Measurements from ENCODE around the gene ERCC6L. TPM values are rescaled to one million over a fixed set of nuclear protein-coding genes. Genes with fewer than 3 reads are reported as not detected.
"Not testable (repeated sequence)": the region's sequence is repeated elsewhere in the genome, so short reads cannot be mapped to it uniquely, and the experiment has no call there.

Gene ERCC6L
- total and polyA plus RNA-seq, 2 donors: 0.46 to 5.5 TPM

DNA sequence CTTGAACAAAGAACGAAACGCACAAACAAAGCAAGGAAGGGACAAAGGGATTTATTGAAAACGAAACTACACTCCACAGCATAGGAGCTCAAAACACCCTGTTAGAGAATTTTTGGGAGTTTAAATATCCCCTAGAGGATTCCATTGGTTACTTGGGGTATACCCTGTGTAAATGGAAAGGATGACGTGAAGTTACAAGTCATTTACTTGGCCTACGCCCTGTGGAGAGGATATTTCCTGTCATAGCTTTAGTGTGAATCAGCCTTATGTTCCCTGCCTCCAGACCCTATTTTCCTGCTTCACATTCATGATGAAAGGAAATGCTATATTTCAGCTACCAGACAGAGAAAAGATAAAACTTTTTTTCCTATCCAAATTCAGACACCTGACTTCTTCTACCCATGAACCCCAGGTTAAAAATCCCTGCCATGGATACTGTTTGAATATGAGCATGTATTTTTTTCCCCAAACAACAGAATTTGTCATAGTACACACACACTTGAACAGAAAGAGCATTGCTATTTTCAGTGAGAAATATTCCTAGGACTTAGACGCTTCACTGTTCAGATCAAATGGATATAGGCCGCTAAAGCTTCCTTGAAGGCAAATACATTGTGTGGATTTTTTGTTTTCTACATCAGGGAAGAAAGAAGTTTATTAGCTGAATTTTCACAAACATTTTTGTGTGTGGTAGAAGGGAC is 36.8 kb downstream of the ERCC6L start:
- WGBS: 97% methylated on average over 7 of the region's 7 CpGs
- H3K36me3 ChIP-seq (ENCODE audit: control insufficient read depth in 2 of 2, insufficient read depth in 2 of 2, low read length in 1 of 2): peaks cover 14 to 36% of the 10 kb centered on the region in 2 donors
- no peaks in the 10 kb centered on the region for H3K27me3 ChIP-seq (ENCODE audit: control insufficient read depth in 2 of 2, insufficient read depth in 1 of 2, low read length in 1 of 2)
- DNase-seq (ENCODE audit: low read depth in 6 of 9, low spot score in 9 of 9): no peak
- no peaks in the 10 kb centered on the region for H3K4me1 ChIP-seq (ENCODE audit: control insufficient read depth in 2 of 2, insufficient read depth in 2 of 2, low read length in 2 of 2)
- no peak overlapping the region for H3K27ac ChIP-seq (ENCODE audit: low read depth in 1 of 2, low read length in 1 of 2)
- no peak overlapping the region for H3K4me3 ChIP-seq (ENCODE audit: low read length in 2 of 2)
- H3K9me3 ChIP-seq (ENCODE audit: control insufficient read depth in 2 of 2, insufficient read depth in 1 of 2, low read length in 1 of 2): no peaks in the 10 kb centered on the region

DNA sequence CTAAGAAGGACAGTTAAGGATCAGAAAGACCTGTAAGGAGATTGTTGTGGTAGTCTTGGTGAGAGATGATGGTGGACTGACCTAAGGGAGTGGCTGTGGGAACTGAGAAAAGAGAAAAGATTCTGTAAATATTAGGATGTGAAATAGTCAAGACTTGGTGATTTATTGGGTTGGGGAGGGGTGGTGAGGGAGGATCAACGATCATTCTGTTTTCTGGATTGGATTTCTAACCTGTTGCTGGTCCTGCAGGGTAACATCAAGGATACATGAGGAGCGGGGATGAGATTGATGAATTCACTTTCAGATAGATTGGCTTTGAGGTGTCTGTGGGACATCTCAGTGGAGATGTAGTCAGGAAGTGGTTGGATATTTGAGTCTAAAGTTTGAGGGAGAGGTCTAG is 55.9 kb downstream of the ERCC6L start:
- H3K4me1 ChIP-seq (ENCODE audit: control insufficient read depth in 2 of 2, insufficient read depth in 2 of 2, low read length in 2 of 2): peaks cover 0 to 10% of the 10 kb centered on the region in 2 donors
- no peak for DNase-seq (ENCODE audit: low read depth in 6 of 9, low spot score in 9 of 9)
- WGBS: 97% methylated on average over 2 of the region's 2 CpGs
- H3K9me3 ChIP-seq (ENCODE audit: control insufficient read depth in 2 of 2, insufficient read depth in 1 of 2, low read length in 1 of 2): peaks cover 0 to 4% of the 10 kb centered on the region in 2 donors
- no peaks in the 10 kb centered on the region for H3K27me3 ChIP-seq (ENCODE audit: control insufficient read depth in 2 of 2, insufficient read depth in 1 of 2, low read length in 1 of 2)
- no peak overlapping the region for H3K27ac ChIP-seq (ENCODE audit: low read depth in 1 of 2, low read length in 1 of 2)
- H3K4me3 ChIP-seq (ENCODE audit: low read length in 2 of 2): no peak overlapping the region
- peaks cover 5% of the 10 kb centered on the region in 2 donors for H3K36me3 ChIP-seq (ENCODE audit: control insufficient read depth in 2 of 2, insufficient read depth in 2 of 2, low read length in 1 of 2)

DNA sequence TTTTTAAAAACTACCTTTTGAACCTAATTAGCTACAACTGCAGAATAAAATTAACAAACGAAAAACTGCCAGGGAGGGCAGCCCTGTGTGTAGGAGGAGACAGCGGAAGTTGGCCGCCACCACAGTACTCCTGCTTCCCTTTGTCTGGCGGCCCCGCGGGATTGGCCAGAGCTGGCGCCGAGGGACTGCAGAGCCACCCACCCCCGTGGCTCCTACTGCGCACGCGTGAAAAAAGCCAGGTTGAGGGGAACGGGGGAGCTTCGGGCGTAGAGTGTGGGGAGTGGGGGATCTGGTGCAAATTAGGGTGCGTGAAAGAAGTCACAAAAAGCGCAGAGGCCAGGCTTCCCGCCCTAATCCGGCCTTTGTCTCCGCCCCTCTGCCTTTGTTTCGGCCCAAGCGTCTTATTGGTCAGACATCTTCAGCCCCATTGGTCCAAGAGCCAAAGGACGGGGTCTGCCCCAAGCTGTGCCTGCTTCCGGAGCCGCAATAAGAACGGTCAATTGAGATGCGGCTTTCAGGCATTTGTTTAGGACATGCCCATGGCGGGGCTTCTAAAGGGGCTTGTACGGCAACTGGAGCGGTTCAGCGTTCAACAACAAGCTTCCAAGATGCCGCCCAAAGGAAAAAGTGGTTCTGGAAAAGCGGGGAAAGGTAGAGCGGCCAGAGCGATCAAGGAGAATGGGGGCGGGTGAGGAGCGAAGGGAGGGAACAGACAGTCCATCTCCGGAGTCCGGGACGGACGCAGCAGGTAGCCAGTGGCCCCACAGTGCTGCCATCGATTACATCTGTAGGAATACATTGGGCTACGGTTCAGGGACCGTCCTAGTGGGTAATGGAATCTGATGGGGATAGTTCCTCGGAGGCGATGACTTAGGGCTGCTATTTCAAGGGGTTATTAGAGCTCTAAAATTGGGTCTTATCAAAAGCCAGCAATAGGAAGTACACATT is 57.4 kb downstream of the ERCC6L start, which contains the start of gene PIN4:
TSS of gene PIN4 (plus strand) at position 580 of the 948 bp plus-strand sequence. CDS start at position 609, 29 bp downstream.
- H3K27me3 ChIP-seq (ENCODE audit: control insufficient read depth in 2 of 2, insufficient read depth in 1 of 2, low read length in 1 of 2): no peaks in the 10 kb centered on the region
- H3K4me3 ChIP-seq (ENCODE audit: low read length in 2 of 2): peak within 1 kb of the TSS; percentile 60 to 67
- peaks cover 0 to 4% of the 10 kb centered on the region in 2 donors for H3K9me3 ChIP-seq (ENCODE audit: control insufficient read depth in 2 of 2, insufficient read depth in 1 of 2, low read length in 1 of 2)
- peaks cover 0 to 10% of the 10 kb centered on the region in 2 donors for H3K4me1 ChIP-seq (ENCODE audit: control insufficient read depth in 2 of 2, insufficient read depth in 2 of 2, low read length in 2 of 2)
- H3K36me3 ChIP-seq (ENCODE audit: control insufficient read depth in 2 of 2, insufficient read depth in 2 of 2, low read length in 1 of 2): no peaks in the 10 kb centered on the region
- peak; percentile 68 to 95 (median 83) for DNase-seq (ENCODE audit: low read depth in 6 of 9, low spot score in 9 of 9)
- peak within 1 kb of the TSS; percentile 86 to 91 for H3K27ac ChIP-seq (ENCODE audit: low read depth in 1 of 2, low read length in 1 of 2)
- WGBS: under 1% methylated on average over 46 of the region's 46 CpGs

DNA sequence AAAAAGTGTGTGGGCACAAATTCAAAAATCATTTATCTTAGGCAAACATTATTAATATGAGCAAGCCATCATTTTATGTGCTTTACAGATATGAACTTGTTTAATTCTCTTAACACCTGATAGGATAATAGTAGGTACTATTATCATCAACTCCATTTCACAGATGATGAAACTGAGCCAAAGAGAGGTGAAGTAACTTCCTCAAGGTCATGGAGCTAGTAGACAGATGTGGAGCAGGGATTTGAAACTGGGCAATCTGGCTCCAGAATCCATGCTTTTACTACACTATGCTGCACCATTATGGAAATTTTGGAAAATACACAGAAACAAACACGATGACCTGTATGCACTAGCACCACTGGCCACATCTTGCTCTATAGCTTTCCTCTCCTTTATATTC is 58.3 kb downstream of the ERCC6L start:
- peaks cover 0 to 10% of the 10 kb centered on the region in 2 donors for H3K4me1 ChIP-seq (ENCODE audit: control insufficient read depth in 2 of 2, insufficient read depth in 2 of 2, low read length in 2 of 2)
- H3K27ac ChIP-seq (ENCODE audit: low read depth in 1 of 2, low read length in 1 of 2): peak overlapping the region in 1 of 2 donors; percentile 86
- H3K9me3 ChIP-seq (ENCODE audit: control insufficient read depth in 2 of 2, insufficient read depth in 1 of 2, low read length in 1 of 2): peaks cover 0 to 4% of the 10 kb centered on the region in 2 donors
- peak in 1 of 9 donors; percentile 0 for DNase-seq (ENCODE audit: low read depth in 6 of 9, low spot score in 9 of 9)
- peak overlapping the region; percentile 60 to 67 for H3K4me3 ChIP-seq (ENCODE audit: low read length in 2 of 2)
- no peaks in the 10 kb centered on the region for H3K27me3 ChIP-seq (ENCODE audit: control insufficient read depth in 2 of 2, insufficient read depth in 1 of 2, low read length in 1 of 2)
- H3K36me3 ChIP-seq (ENCODE audit: control insufficient read depth in 2 of 2, insufficient read depth in 2 of 2, low read length in 1 of 2): no peaks in the 10 kb centered on the region
- WGBS: 35% methylated on average over 1 of the region's 1 CpG

DNA sequence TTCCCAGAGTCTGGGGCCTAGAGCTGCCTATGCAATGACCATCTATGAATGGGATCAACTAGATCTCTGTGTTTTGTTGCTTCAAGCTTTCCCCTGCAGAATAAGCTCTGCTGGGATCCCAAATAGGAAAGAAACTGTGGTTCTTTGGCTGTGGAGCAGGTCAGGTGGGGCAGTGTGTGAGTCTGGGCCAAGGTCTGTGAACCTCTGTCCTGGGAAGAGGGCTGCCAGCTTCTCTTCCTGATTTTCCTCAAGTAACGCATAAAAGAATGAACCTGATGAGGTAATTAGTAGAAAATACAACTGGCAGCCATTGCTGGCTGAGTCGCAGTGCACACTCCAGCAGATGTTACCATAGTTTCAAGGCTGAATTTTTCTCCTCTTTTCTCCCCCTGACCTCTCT is 61.8 kb downstream of the ERCC6L start:
- H3K4me1 ChIP-seq (ENCODE audit: control insufficient read depth in 2 of 2, insufficient read depth in 2 of 2, low read length in 2 of 2): peaks cover 0 to 3% of the 10 kb centered on the region in 2 donors
- 98% methylated on average over 2 of the region's 2 CpGs for WGBS
- H3K4me3 ChIP-seq (ENCODE audit: low read length in 2 of 2): no peak overlapping the region
- H3K27me3 ChIP-seq (ENCODE audit: control insufficient read depth in 2 of 2, insufficient read depth in 1 of 2, low read length in 1 of 2): no peaks in the 10 kb centered on the region
- H3K27ac ChIP-seq (ENCODE audit: low read depth in 1 of 2, low read length in 1 of 2): no peak overlapping the region
- no peak for DNase-seq (ENCODE audit: low read depth in 6 of 9, low spot score in 9 of 9)
- no peaks in the 10 kb centered on the region for H3K36me3 ChIP-seq (ENCODE audit: control insufficient read depth in 2 of 2, insufficient read depth in 2 of 2, low read length in 1 of 2)
- H3K9me3 ChIP-seq (ENCODE audit: control insufficient read depth in 2 of 2, insufficient read depth in 1 of 2, low read length in 1 of 2): peaks cover 0 to 4% of the 10 kb centered on the region in 2 donors

DNA sequence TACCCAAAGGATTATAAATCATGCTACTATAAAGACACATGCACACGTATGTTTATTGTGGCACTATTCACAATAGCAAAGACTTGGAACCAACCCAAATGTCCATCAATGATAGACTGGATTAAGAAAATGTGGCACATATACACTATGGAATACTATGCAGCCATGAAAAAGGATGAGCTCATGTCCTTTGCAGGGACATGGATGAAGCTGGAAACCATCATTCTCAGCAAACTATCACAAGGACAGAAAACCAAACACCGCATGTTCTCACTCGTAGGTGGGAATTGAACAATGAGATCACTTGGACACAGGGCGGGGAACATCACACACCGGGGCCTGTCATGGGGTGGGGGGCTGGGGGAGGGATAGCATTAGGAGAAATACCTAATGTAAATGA is 62.5 kb downstream of the ERCC6L start:
- not testable (repeated sequence) for DNase-seq (ENCODE audit: low read depth in 6 of 9, low spot score in 9 of 9); H3K4me3 ChIP-seq (ENCODE audit: low read length in 2 of 2); H3K4me1 ChIP-seq (ENCODE audit: control insufficient read depth in 2 of 2, insufficient read depth in 2 of 2, low read length in 2 of 2); H3K36me3 ChIP-seq (ENCODE audit: control insufficient read depth in 2 of 2, insufficient read depth in 2 of 2, low read length in 1 of 2); H3K27me3 ChIP-seq (ENCODE audit: control insufficient read depth in 2 of 2, insufficient read depth in 1 of 2, low read length in 1 of 2); H3K9me3 ChIP-seq (ENCODE audit: control insufficient read depth in 2 of 2, insufficient read depth in 1 of 2, low read length in 1 of 2); H3K27ac ChIP-seq (ENCODE audit: low read depth in 1 of 2, low read length in 1 of 2)
- 94% methylated on average over 3 of the region's 5 CpGs for WGBS

DNA sequence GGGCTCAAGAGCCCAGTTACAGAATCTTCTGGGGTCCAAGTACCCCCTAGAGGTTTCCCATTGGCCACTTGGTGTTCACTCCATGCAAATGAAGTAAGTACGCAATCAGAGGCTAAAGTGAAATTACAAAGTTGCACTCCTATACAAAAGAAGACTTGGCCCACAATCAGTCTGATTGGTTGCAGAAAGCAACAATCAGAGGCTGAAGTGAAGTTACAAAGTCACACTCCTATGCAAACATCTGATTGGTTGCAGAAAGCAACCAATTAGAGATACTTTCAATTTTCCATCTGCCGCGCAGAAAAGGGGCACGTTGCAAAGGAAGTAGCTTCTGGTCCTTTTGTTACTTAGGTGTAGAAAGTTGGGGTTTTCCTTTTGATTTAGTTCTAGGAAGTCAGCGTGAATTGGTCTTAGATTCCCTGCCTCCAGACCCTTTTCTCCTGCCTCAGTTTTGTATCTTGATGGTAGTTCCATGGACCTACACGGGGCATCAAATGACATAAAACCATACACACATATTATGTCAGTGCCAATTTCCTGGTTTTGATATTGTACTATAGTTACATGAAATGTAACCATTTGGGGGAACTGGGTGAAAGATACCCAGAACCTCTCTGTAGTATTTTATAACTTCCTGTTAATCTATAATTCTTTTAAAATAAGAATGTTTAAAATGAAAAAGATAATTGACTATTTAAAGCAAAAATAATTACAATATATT is 69.7 kb downstream of the ERCC6L start:
- no peak overlapping the region for H3K27ac ChIP-seq (ENCODE audit: low read depth in 1 of 2, low read length in 1 of 2)
- whole genome bisulfite sequencing: 57% methylated on average over 6 of the region's 6 CpGs

DNA sequence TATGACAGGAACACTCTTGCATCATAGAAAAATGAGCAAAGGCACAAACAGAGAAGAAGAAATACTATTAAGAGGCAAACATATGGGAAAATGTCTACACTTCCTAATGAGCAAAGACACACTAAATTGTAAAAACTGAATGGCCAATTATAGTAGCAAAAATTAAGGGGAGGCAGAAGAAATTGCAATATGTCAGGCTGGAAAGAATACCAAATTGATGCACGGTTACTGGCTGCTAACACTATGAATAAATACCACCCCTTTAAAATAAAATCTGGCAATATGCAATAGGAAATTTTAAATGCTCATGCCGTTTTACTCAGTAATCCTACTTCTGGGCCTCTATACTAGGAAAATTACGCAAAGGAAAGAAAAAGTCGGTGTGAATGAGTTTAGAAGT is 73.3 kb downstream of the ERCC6L start:
- H3K27ac ChIP-seq (ENCODE audit: low read depth in 1 of 2, low read length in 1 of 2): no peak overlapping the region
- no peak overlapping the region for H3K4me3 ChIP-seq (ENCODE audit: low read length in 2 of 2)
- no peaks in the 10 kb centered on the region for H3K27me3 ChIP-seq (ENCODE audit: control insufficient read depth in 2 of 2, insufficient read depth in 1 of 2, low read length in 1 of 2)
- no peaks in the 10 kb centered on the region for H3K4me1 ChIP-seq (ENCODE audit: control insufficient read depth in 2 of 2, insufficient read depth in 2 of 2, low read length in 2 of 2)
- H3K9me3 ChIP-seq (ENCODE audit: control insufficient read depth in 2 of 2, insufficient read depth in 1 of 2, low read length in 1 of 2): no peaks in the 10 kb centered on the region
- DNase-seq (ENCODE audit: low read depth in 6 of 9, low spot score in 9 of 9): no peak
- 96% methylated on average over 4 of the region's 4 CpGs for WGBS
- H3K36me3 ChIP-seq (ENCODE audit: control insufficient read depth in 2 of 2, insufficient read depth in 2 of 2, low read length in 1 of 2): no peaks in the 10 kb centered on the region

More for the DNA sequence above, 69.7 kb downstream of the ERCC6L start:
- Histone ChIP-seq H3K27me3 (ENCODE audit: control insufficient read depth in 2 of 2, insufficient read depth in 1 of 2, low read length in 1 of 2) (no peaks in the 10 kb centered on the region), H3K9me3 (ENCODE audit: control insufficient read depth in 2 of 2, insufficient read depth in 1 of 2, low read length in 1 of 2) (no peaks in the 10 kb centered on the region), H3K36me3 (ENCODE audit: control insufficient read depth in 2 of 2, insufficient read depth in 2 of 2, low read length in 1 of 2) (no peaks in the 10 kb centered on the region), H3K4me3 (ENCODE audit: low read length in 2 of 2) (no peak overlapping the region), H3K4me1 (ENCODE audit: control insufficient read depth in 2 of 2, insufficient read depth in 2 of 2, low read length in 2 of 2) (no peaks in the 10 kb centered on the region)
- peak in 1 of 9 donors; percentile 18 for DNase-seq (ENCODE audit: low read depth in 6 of 9, low spot score in 9 of 9)
